HG02840 (cell line): Measurements from ENCODE around the gene DISP3.

Source experiments
- ATAC-seq: cut with Tn5 transposase; IDR thresholded peaks from one replicate; pipeline ENCODE4 v1.9.1; 2021; ENCODE audit warnings: mild to moderate bottlenecking, moderate library complexity, moderate number of reproducible peaks; ENCODE audit not compliant: unreplicated experiment, low FRiP score

Gene DISP3

DNA sequence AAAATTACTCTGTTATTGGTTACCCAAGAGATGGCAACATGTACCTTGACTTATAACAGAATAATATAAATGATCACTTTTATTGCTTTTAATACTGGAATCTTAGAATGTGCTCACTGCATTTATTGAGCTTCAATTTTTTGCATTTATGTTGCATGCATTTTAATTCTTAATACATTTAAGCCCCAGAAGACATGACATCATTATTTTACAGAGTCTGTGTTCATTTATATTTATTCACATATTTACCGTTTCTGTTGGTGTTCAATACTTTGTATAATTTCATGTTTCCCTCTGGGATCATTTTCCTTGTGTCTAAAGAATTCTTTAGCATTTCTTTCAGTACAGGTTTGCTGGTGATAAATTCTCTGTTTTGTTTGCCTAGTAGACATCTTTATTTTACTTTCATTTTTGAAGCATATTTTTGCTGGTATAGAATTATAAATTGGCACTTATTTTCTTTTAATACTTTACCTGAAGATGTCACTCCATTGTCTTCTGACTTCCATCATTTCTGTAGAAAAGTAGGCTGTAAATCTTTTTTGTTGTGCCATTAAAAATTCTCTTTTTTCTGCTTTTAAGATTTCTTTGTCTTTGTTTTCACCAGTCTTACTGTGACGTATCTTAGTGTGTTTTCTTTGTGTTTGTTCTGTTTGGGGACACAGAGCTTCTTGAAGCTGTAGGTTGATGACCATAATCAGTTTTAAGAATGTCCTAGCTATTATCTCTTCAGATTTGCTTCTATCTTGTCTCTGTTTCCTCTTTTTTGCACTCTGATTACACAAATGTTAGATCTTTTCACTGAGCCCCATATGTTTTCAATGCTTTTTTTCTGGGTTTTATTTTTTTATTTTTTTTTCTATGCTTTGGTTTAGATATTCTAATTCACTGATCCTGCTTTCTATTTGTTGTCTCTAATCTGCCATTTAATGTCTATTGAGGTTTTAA, 26.9 kb downstream of the DISP3 start:
- no peak for ATAC-seq

DNA sequence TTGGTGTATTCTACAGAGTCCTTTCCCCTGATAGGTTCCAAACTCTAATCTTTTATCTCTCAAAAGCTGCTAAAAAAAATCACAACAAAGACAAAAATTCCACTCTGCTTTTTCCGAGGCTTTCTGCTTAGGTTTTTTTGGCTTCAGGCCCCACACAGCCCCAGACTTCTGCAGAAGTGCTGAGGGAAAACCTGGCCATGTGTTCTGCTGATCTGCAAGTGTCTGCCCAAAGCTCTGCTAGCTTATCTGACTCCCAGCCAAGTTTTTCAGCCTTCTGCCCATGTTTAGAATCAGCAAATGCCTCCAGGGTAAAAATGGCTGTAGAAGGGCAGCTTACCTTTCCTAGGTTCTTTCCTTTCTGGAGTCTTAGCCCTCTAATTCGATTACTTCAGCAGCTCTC, 28.4 kb downstream of the DISP3 start:
- ATAC-seq, result no peak

DNA sequence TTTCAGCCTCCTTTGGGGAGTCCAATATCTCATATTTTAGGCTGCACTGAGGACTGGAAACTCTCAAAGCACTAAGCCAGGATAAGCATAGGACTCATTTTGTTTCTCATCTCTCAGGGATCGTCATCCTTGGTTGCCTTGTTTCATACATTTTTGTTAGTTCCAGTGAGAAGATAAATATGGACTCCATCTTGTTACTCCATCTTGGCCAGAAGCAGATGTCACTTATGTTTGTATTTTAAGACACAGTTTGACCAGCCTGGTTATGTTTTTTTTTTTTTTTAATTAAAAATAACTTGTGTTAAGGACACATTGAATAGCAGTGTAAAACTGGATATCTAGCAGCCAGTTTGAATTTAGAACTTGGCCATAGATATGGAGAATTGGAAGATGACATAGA, 34.7 kb downstream of the DISP3 start:
- ATAC-seq, result no peak

DNA sequence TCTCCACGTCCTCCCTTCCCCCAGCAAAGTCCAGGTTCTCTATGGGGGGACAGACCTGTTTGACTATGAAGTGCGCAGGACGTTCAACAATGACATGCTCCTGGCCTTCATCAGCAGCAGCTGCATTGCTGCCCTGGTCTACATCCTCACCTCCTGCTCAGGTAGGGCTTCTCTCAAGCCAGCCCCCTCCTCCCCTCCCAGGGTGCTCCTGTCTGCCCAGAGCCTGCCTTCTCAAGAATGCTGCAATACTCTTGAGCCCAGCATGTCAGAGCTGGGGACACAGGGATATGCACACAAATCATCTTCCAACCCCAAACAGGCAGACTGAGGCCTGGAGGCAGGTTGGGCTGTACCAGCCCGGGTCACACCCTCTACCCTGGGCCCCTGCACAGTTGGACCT, 35.4 kb downstream of the DISP3 start:
- no peak for ATAC-seq

DNA sequence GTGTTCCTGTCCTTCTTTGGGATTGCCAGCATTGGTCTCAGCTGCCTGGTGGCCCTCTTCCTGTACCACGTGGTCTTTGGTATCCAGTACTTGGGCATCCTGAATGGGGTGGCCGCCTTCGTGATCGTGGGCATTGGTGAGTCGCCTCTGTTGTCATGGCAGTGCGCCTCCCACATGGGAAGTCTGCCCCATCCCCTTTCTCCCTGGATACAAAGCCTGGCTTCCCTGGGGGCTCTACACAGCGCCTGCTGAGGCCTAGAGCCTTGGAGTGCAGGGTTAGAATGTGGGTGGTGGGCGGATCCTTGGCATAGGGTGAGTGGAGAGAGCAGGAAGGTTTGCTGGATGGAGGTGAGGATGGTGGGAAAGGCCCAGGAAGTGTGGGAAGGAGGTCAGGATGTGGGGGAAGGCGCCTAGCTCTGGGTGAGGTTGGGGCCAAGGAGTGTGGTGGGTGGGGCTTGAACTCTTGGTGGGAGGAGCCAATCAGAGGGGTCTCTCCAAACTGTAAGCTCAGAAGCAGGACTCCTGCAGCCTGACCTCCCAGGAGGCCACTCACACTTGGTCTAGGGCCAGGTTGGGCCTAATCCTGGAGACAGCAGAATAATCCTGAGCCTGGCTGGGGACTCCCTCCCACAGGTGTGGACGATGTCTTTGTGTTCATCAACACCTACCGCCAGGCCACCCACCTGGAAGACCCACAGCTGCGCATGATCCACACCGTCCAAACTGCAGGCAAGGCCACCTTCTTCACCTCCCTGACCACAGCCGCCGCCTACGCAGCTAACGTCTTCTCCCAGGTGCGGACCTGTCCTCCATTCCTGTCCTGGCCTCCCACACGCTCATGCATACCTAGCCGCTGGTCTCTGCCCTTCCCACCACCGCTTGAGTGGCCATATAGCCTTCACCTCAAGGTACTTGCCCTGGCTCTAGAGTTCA, 36.7 kb downstream of the DISP3 start:
- ATAC-seq, result no peak

DNA sequence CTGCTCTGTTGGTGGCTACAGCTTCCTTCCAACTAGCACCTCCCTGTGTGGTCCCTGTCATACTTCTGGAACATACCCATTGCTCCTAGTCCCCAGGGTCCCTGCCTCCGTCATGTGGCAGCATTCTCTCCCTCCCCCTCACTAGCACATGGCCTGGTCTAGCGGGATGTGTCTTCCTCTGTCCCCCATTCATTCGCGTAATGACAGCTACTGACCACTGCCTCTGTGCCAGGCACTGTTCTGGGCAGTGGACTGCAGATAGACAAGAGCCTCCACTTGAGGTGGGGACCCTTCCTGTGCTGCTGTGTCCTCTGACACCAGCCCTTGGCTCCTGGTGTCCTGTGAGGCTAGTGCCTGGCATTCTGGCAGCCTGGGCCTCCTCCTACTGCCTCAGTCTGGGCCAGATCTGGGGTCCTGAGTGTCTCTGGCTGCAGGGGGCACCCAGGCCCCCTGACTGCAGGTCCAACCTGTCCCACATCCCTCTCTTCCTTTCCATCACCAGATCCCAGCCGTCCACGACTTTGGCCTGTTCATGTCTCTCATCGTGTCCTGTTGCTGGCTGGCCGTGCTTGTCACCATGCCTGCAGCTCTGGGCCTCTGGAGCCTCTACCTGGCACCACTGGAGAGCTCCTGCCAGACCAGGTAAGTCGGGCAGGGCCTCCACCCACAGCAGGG, 38.1 kb downstream of the DISP3 start:
- ATAC-seq, result no peak

DNA sequence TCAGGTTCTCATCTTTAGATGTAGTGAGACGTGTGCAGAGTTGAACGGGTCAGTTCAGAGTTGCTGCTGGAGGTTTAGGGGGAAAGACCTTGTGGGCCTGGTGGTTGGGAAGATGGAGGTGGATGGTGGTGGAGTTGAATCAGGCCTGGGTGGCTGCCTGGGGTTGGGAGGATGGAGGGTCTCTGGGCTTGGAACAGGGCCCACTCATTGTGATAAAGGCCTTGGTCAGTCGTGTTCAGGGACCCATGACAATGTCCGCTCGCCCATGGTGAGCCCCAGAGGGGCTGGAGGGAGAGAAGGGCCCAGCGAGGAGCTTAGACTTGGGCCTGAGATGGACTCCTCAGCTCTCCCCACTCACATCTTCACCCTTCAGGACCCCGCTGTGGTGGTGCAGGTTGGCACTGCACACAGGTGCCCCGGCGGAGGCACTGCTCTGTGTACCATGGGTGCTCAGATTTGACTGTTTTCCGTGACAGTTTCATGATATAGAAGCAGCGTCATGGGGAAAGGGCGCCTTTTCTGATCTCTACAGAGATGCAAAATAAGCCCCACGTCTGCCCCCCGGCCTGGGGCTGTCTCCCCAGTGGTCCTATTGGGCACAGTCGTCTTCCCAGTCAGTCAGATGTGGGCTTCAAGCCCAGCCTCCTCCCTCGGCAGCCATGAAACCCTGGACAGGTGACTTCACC, 39.2 kb downstream of the DISP3 start:
- ATAC-seq, result no peak

DNA sequence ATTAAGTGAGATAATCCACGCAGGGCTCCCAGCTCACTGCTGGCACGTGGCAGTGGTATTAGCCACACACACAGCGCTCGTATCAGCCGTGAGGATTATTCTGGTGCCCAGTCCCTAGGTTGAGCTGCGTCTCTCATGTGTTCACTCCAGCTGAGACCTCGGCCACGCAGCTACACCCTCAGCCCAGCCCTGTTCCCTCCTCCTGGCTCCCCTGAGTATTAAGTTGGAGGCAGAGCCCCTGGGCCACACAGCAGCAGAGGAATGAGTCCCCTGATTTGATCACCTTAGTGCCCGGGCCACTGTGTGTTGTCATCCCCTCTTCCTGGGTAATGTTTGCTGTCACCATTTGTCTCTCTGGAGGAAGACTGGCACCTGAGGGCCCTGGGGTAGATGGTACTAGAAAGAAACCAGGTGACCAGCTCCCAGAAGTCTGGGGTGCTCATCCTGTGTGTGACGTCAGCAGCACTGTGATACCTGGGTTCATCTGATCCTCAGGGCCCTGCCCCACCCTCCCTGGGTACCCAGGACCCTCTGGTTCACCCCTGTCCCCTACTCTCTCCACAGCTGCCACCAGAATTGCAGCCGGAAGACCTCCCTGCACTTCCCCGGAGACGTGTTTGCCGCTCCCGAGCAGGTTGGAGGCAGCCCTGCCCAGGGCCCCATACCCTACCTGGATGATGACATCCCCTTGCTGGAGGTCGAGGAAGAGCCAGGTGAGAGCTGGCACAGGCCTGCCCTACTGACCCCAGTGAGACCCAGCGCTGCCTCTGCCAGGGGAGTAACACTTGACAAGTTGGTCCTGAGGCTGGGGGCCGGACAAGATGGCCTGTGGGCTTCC, 40.1 kb downstream of the DISP3 start:
- no peak for ATAC-seq

DNA sequence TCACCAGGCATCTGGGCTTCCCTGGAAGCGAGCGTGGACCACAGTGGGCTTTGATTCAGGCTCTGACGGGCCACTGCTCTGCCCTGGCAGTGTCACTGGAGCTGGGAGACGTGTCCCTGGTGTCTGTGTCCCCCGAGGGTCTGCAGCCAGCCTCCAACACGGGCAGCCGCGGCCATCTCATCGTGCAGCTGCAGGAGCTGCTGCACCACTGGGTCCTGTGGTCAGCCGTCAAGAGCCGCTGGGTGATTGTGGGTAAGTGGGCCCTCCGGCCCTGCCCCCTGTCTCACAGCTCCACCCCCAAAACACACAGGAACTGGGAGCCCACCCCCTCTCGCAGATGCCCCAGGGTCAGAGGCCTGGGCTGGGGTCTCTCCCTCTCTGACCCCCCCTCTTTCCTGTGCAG, 40.7 kb downstream of the DISP3 start:
- no peak for ATAC-seq

DNA sequence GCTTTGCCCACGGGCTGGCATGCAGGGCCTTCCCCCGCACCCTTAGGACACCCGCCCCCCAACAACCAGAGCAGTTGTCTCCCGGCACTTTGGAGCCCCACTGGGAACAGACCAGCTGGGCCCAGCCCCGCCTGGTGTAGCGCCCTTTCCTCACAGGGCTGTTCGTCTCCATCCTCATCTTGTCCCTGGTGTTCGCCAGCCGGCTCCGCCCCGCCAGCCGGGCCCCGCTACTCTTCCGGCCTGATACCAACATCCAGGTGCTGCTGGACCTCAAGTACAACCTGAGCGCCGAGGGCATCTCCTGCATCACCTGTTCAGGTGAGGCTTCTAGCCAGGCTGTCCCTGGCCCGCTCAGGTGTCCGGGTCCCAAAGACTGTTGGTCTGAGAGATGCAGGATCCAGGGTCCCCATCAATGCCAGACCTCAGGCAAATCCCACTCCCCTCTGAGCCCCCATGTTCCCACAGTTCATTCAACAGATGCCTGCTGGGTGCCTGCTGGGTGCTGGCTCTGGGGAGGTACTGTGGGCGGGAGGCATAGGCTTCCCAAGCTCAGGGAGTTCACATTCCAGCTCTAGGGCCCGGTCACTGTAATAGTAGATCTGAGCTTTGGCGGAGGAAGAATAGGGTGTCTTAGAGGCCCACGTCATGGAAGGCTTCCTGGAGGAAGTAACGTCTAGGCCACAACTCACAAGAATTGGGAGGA, 41.7 kb downstream of the DISP3 start:
- ATAC-seq, result no peak

DNA sequence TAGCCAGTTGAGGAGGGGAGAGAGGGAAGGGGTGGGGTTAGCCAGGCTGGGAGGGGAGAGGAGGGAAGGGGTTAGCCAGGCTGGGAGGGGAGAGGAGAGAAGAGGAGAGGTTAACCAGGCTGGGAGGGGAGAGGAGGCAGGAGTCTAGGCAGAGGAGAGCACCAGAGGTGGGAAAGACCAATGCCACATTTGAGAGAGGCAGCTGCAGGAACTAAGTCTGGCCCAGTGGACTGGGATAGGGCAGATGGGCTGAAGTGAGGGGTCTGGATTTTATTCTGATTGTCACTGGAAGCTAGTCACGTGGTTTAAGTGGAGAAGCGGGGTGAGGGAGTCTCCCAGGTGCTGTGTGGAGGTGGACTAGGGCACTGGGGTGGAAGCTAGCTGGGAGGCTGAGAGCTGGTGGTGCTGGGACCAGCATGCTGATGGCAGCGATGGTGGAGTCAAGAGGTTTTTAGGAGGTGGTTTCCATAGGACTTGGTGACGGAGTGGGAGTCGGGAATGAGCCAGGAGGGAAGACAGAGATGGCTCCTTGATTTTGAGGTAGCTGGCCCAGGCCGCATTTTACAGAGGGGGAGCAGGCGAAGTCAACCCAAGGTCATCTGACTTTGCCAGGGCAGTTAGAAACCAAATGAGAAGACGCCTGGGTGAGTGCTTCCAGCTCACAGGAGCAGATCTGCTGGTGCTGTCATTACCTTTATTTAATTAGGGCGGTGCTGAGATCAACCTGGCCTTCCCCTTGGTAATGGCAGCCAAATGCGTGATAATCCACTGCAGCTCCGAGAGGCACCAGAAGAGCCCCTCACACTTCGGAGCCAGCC, 42.8 kb downstream of the DISP3 start:
- ATAC-seq, result no peak

DNA sequence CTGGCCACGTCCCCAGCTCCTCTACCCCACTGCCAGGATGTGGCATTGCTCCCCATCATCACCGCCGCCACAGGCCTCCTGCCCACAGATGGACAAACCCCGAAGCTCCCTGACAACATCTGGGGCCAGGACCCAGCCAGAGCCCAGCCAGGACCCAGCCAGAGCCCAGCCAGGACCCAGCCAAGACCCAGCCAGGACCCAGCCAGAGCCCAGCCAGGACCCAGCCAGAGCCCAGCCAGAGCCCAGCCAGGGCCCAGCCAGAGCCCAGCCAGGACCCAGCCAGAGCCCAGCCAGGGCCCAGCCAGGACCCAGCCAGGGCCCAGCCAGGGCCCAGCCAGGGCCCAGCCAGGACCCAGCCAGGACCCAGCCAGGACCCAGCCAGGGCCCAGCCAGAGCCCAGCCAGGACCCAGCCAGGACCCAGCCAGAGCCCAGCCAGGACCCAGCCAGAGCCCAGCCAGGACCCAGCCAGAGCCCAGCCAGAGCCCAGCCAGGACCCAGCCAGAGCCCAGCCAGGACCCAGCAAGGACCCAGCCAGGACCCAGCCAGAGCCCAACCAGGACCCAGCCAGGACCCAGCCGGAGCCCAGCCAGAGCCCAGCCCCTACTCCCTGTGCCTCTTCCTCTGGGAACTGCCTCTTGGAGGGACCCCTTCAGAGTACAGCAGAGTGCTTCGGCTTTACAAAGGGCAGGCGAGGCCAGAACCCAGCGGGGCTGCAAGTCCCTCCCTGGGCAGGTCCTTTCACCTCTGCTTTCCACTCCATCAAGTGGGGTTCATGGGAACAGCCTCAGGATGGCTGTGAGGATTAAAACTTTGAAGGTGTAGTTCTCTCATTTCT, 43.7 kb downstream of the DISP3 start:
- no peak for ATAC-seq

DNA sequence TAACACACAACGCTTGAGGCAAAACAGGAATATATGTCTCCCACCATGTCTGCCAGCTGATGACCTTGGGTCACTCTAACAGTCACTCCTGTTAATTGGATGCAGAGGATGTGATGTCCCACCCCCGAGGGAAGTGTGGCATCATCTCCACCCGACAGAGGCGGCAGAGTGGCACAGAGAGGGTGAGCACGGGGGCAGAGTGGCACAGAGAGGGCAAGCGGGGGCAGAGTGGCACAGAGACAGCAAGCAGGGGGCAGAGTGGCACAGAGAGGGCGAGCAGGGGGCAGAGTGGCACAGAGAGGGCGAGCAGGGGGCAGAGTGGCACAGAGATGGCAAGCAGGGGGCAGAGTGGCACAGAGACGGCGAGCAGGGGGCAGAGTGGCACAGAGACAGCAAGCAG, 44.3 kb downstream of the DISP3 start:
- no peak for ATAC-seq

DNA sequence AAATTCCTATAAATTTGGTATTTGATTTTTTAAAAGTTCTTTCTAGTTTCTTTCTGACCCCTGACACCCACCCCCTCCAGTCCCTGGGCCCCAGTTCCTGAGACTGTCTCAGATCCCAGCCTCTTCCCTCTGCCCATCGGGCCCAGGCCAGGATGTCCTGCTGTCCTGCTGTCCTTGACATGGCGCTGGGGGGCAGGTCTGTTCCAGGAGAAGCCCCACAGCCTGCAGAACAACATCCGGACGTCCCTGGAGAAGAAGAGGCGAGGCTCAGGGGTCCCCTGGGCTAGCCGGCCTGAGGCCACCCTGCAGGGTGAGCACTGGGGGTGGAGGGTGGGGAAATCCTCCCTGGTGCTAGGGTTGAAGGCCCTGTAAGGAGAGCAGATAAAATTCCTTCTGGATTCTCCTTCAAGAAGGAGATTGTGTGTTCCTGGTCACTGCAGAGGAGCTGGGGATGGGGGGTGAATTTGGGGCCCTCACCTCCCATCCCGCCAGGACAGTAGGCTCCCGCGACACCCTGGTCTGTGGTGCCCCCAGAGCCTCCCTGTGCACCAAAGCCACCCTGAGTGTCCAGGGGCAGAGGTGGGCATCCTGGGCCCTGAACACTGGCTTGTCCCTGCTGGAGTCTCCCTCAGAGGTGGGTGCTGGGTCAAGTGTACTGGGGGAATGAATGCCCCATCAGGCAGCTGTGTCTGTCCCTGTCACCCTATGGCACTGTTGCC, 45.0 kb downstream of the DISP3 start:
- no peak for ATAC-seq

DNA sequence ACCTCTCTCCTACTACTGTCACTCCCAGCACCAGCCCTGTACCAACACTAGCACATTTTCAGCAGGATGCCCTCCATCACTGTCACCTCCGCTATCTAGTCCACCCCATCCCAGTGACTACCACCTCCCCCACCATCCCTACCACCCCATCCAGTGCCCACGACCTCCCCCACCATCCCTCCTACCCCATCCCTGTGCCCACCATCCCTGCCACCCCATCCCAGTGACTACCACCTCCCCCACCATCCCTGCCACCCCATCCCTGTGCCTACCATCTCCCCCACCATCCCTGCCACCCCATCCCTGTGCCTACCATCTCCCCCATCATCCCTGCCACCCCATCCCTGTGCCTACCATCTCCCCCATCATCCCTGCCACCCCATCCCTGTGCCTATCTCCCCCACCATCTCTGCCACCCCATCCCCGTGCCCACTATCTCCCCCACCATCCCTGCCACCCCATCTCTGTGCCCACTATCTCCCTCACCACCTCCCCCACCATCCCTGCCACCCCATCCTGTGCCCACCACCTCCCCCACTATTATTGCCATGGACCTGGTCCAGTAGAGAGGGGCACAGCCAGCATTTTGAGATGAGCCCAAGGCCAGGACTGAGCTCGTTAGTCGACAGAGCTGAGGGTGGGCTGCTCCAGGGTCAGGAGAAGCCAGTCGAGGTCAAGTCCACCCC, 45.7 kb downstream of the DISP3 start:
- no peak for ATAC-seq

DNA sequence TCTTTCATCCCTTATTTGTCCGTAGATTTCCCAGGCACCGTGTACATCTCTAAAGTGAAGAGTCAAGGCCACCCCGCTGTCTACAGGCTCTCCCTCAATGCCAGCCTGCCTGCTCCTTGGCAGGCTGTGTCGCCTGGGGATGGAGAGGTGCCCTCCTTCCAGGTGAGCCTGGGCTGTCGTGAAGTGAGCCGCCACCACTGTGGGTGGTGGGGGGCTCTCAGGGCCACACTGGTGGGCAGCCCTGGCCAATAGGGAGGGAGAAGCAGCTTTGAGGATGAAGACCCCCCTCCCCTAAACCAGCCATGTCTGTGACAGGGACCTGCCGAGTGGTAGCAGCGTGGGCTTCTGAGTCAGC, 46.2 kb downstream of the DISP3 start:
- ATAC-seq, result no peak
